Lung (tissue), 12 donors: ENCODE results near the gene NPHS1. TPM values are rescaled to one million over a fixed set of nuclear protein-coding genes. Genes with fewer than 3 reads are reported as not detected.
"Not testable (repeated sequence)": the region's sequence is repeated elsewhere in the genome, so short reads cannot be mapped to it uniquely, and the experiment has no call there.

Experiments used
- ATAC-seq: fragments of 200-7000 bp; cut with Tn5 transposase; one replicate; pipeline ENCODE4 v1.9.1; 2020; ENCODE audit warnings: moderate number of reproducible peaks; ENCODE audit not compliant: insufficient read depth, low FRiP score
- DNase-seq, 3 donors: peaks; one replicate each; pipeline ENCODE4 v3.0.0-alpha.2; 2013 to 2017
- H3K27ac ChIP-seq, 2 donors: one replicate each; pipeline ENCODE4 v1.5.1; 2013; ENCODE audit warnings: mild to moderate bottlenecking in 2 of 2, moderate library complexity in 2 of 2, control low read depth in 1 of 2, inconsistent platforms in 1 of 2, low read depth in 1 of 2, low read length in 1 of 2
- H3K27me3 ChIP-seq, 3 donors: one replicate each; pipeline ENCODE4 v1.5.1; 2013; ENCODE audit warnings: low read length in 2 of 3; ENCODE audit not compliant: control insufficient read depth in 3 of 3, insufficient read depth in 3 of 3
- H3K36me3 ChIP-seq, 4 donors: one replicate each; pipeline ENCODE4 v1.5.1; 2013; ENCODE audit warnings: low read length in 4 of 4, mild to moderate bottlenecking in 1 of 4, moderate library complexity in 1 of 4; ENCODE audit not compliant: control insufficient read depth in 4 of 4, insufficient read depth in 4 of 4
- H3K4me1 ChIP-seq, 5 donors: one replicate each; pipeline ENCODE4 v1.5.1; 2013; ENCODE audit warnings: low read length in 5 of 5, mild to moderate bottlenecking in 2 of 5, moderate library complexity in 1 of 5; ENCODE audit not compliant: control insufficient read depth in 5 of 5, insufficient read depth in 5 of 5
- H3K4me3 ChIP-seq: one replicate; pipeline ENCODE4 v1.5.1; 2013; ENCODE audit warnings: mild to moderate bottlenecking, control low read depth, moderate library complexity
- H3K9ac ChIP-seq, 2 donors: one replicate each; pipeline ENCODE4 v1.5.1; 2013; ENCODE audit warnings: low read length in 2 of 2, control low read depth in 1 of 2; ENCODE audit not compliant: insufficient read depth in 1 of 2
- H3K9me3 ChIP-seq, 4 donors: one replicate each; pipeline ENCODE4 v1.5.1; 2013; ENCODE audit warnings: low read length in 3 of 4, mild to moderate bottlenecking in 1 of 4, moderate library complexity in 1 of 4; ENCODE audit not compliant: control insufficient read depth in 4 of 4, insufficient read depth in 3 of 4
- CTCF ChIP-seq: IDR thresholded peaks from 2 replicates; pipeline ENCODE4 v1.5.1; 2012; ENCODE audit warnings: mild to moderate bottlenecking; ENCODE audit errors: control extremely low read depth, extremely low read depth
- WGBS, 2 donors: extraction: QIAGEN DNeasy Blood & Tissue Kit; methylation state at CpG; one replicate each; pipeline ENCODE4 v1.1.7; 2013; 5-methylcytosine and 5-hydroxymethylcytosine counted together
- polyA plus RNA-seq, 2 donors: library from polyadenylated mRNA; stranded (reverse); fragments of 200-250 nt; gene quantifications; one replicate each; pipeline ENCODE4 v1.2.1, GENCODE V29; 2013
- total RNA-seq, 2 donors: library from RNA; depleted of rRNA in 1 of 2; stranded (reverse); fragments of >200 nt in 1 of 2; gene quantifications; one replicate each; pipeline ENCODE4 v1.2.1, GENCODE V29; 2014 to 2021
- donor health status: control.
- donor health status: control.
- donor health status: Bipolar disorder and iron deficiency.
- donor health status: healthy.
- donor health status: DM: yes; HTN: yes; CAD: no.

The NPHS1 gene
- total and polyA plus RNA-seq, 4 donors, result 0.02 to 0.23 TPM; not detected in 2

GRCh38 chr19:35841961-35842595 lies 10.2 kb downstream of the NPHS1 start:
- peaks cover 0 to 33% (median 27%) of the 10 kb centered on the region in 3 donors for H3K27me3 ChIP-seq
- DNase-seq, result no peak
- ATAC-seq, result no peak

GRCh38 chr19:35836096-35836495 lies 16.2 kb downstream of the NPHS1 start:
- not testable (repeated sequence) for ATAC-seq, H3K36me3 ChIP-seq, H3K9me3 ChIP-seq, DNase-seq, H3K27ac ChIP-seq, H3K4me1 ChIP-seq, H3K4me3 ChIP-seq, H3K27me3 ChIP-seq, H3K9ac ChIP-seq
- WGBS, 2 donors, result 56 to 61% methylated on average over 11 of the region's 11 CpGs

More at GRCh38 chr19:35841961-35842595, 10.2 kb downstream of the NPHS1 start:
- no peaks in the 10 kb centered on the region for H3K36me3 ChIP-seq
- no peak overlapping the region for H3K9ac ChIP-seq
- WGBS, 2 donors, result 80 to 87% methylated on average over 13 of the region's 13 CpGs
- no peak overlapping the region for H3K4me3 ChIP-seq
- H3K4me1 ChIP-seq, result peaks cover 0 to 18% (median 5%) of the 10 kb centered on the region in 5 donors
- TF ChIP-seq CTCF, result no peak
- no peak overlapping the region for H3K27ac ChIP-seq
- H3K9me3 ChIP-seq, result peaks cover 0 to 14% (median 2%) of the 10 kb centered on the region in 4 donors

GRCh38 chr19:35833972-35834371 lies 18.3 kb downstream of the NPHS1 start:
- H3K27me3 ChIP-seq, result no peaks in the 10 kb centered on the region

GRCh38 chr19:35832054-35832453 lies 20.2 kb downstream of the NPHS1 start:
- Histone ChIP-seq H3K27ac (no peak overlapping the region), H3K4me3 (no peak overlapping the region), H3K9me3 (peaks cover 0 to 4% (median 0%) of the 10 kb centered on the region in 4 donors), H3K36me3 (no peaks in the 10 kb centered on the region), H3K9ac (no peak overlapping the region), H3K4me1 (no peaks in the 10 kb centered on the region), H3K27me3 (no peaks in the 10 kb centered on the region)
- 74 to 85% methylated on average over 4 of the region's 4 CpGs for WGBS, 2 donors
- ATAC-seq (no peak), DNase-seq (no peak)
- TF ChIP-seq CTCF, result no peak

More at GRCh38 chr19:35833972-35834371, 18.3 kb downstream of the NPHS1 start:
- H3K4me1 ChIP-seq, result no peaks in the 10 kb centered on the region
- DNase-seq, result no peak
- 55 to 61% methylated on average over 7 of the region's 7 CpGs for WGBS, 2 donors
- H3K36me3 ChIP-seq, result no peaks in the 10 kb centered on the region
- no peak for TF ChIP-seq CTCF
- no peak overlapping the region for H3K4me3 ChIP-seq
- no peak overlapping the region for H3K27ac ChIP-seq
- no peak overlapping the region for H3K9ac ChIP-seq
- peaks cover 0 to 4% (median under 1%) of the 10 kb centered on the region in 4 donors for H3K9me3 ChIP-seq
- no peak for ATAC-seq
